ENCODE data around the gene KCNJ3.
"Not testable (repeated sequence)": the region's sequence is repeated elsewhere in the genome, so short reads cannot be mapped to it uniquely, and the experiment has no call there.

DNA sequence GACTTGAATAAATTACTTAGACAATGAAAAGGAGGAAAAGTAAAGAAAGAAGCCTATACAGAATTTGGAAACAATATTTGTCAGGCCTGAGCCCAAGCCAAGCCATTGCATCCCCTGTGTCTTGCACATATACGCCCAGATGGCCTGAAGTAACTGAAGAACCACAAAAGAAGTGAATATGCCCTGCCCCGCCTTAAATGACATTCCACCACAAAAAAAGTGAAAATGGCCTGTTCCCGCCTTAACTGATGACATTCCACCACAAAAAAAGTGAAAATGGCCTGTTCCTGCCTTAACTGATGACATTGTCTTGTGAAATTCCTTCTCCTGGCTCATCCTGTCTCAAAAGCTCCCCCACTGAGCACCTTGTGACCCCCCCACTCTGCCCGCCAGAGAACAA lies 168.7 kb downstream of the KCNJ3 start:
- TF ChIP-seq, protein P1, sequence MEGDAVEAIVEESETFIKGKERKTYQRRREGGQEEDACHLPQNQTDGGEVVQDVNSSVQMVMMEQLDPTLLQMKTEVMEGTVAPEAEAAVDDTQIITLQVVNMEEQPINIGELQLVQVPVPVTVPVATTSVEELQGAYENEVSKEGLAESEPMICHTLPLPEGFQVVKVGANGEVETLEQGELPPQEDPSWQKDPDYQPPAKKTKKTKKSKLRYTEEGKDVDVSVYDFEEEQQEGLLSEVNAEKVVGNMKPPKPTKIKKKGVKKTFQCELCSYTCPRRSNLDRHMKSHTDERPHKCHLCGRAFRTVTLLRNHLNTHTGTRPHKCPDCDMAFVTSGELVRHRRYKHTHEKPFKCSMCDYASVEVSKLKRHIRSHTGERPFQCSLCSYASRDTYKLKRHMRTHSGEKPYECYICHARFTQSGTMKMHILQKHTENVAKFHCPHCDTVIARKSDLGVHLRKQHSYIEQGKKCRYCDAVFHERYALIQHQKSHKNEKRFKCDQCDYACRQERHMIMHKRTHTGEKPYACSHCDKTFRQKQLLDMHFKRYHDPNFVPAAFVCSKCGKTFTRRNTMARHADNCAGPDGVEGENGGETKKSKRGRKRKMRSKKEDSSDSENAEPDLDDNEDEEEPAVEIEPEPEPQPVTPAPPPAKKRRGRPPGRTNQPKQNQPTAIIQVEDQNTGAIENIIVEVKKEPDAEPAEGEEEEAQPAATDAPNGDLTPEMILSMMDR (IDR thresholded peaks at IDR 0.05; ENCODE audit: borderline replicate concordance, extremely low read depth, low read length, poor library complexity, severe bottlenecking): not testable (repeated sequence)
- TF ChIP-seq EZH2 (IDR thresholded peaks at IDR 0.05; ENCODE audit: borderline replicate concordance, low read depth, low read length, severe bottlenecking): not testable (repeated sequence)
